ENCODE data around the gene MCM6. TPM values are rescaled to one million over a fixed set of nuclear protein-coding genes. Genes with fewer than 3 reads are reported as not detected.

The MCM6 gene
- total RNA-seq, 2 donors from 2014 or later, result 14.2 to 57.7 TPM

DNA sequence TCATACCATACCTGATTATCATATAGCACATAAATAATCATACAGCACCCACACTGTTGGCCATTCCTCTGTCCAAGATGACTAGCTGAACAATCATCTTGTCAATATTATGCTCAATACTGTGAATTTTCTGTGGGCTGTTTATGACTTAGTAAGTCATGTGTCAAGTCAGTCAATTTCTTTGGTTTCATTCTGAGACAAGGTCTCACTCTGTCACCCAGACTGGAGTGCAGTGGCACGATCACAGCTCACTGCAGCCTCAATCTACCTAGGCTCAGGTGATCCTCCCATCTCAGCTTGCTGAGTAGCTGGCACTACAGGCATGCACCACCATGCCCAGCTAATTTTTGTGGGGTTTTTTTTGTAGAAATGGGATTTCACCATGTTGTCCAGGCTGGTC is 5.7 kb downstream of the MCM6 start:
- H3K9ac ChIP-seq (ENCODE audit: low read depth in 2 of 2, low read length in 2 of 2), result no peak overlapping the region
- intact Hi-C loops (cut with DNase I), result no loop called here
- H3K36me3 ChIP-seq, result no peaks in the 10 kb centered on the region
- TF ChIP-seq, protein P1, sequence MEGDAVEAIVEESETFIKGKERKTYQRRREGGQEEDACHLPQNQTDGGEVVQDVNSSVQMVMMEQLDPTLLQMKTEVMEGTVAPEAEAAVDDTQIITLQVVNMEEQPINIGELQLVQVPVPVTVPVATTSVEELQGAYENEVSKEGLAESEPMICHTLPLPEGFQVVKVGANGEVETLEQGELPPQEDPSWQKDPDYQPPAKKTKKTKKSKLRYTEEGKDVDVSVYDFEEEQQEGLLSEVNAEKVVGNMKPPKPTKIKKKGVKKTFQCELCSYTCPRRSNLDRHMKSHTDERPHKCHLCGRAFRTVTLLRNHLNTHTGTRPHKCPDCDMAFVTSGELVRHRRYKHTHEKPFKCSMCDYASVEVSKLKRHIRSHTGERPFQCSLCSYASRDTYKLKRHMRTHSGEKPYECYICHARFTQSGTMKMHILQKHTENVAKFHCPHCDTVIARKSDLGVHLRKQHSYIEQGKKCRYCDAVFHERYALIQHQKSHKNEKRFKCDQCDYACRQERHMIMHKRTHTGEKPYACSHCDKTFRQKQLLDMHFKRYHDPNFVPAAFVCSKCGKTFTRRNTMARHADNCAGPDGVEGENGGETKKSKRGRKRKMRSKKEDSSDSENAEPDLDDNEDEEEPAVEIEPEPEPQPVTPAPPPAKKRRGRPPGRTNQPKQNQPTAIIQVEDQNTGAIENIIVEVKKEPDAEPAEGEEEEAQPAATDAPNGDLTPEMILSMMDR (IDR thresholded peaks at IDR 0.05), result no peak
- no peaks in the 10 kb centered on the region for H3K4me1 ChIP-seq
- no peak overlapping the region for H3K27ac ChIP-seq
- DNase-seq, result no peak
- H3K4me3 ChIP-seq, result no peak overlapping the region
- H3K9me3 ChIP-seq, result no peaks in the 10 kb centered on the region
- H3K27me3 ChIP-seq, result no peaks in the 10 kb centered on the region

GRCh38 chr2:135863233-135863632 is 13.0 kb downstream of the MCM6 start:
- Histone ChIP-seq H3K4me3 (no peak overlapping the region), H3K9me3 (no peaks in the 10 kb centered on the region), H3K4me1 (no peaks in the 10 kb centered on the region), H3K27me3 (no peaks in the 10 kb centered on the region), H3K27ac (no peak overlapping the region), H3K9ac (ENCODE audit: low read depth in 2 of 2, low read length in 2 of 2) (no peak overlapping the region), H3K36me3 (no peaks in the 10 kb centered on the region)
- TF ChIP-seq, protein P1 (IDR thresholded peaks at IDR 0.05), result no peak
- no peak for DNase-seq
- intact Hi-C loops (cut with DNase I), result no loop called here

GRCh38 chr2:135862718-135863117 is 13.5 kb downstream of the MCM6 start:
- Histone ChIP-seq H3K9ac (ENCODE audit: low read depth in 2 of 2, low read length in 2 of 2) (no peak overlapping the region), H3K36me3 (no peaks in the 10 kb centered on the region), H3K27ac (no peak overlapping the region), H3K27me3 (no peaks in the 10 kb centered on the region), H3K4me1 (no peaks in the 10 kb centered on the region), H3K9me3 (no peaks in the 10 kb centered on the region), H3K4me3 (no peak overlapping the region)
- DNase-seq, result no peak
- intact Hi-C loops (cut with DNase I), result no loop called here
- TF ChIP-seq, protein P1 (IDR thresholded peaks at IDR 0.05), result no peak

DNA sequence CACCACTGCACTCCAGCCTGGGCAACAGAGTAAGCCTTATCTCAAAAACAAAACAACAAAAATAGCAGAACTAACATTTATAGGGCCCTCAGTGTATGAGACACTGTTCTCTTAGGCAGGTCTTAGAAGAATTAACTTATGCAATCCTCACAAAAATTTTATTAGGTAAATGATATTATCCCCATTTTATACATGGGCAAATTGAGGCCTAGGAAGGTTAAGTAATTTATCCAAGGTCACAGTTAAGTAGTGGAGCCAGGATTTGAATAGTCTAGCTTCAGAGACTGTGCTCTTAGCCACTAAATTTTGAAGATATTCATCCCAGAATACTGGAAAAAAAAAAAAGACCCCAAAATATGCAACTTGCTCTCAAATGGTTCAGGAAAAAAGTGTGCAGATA is 22.8 kb downstream of the MCM6 start:
- TF ChIP-seq, protein P1 (IDR thresholded peaks at IDR 0.05), result no peak

GRCh38 chr2:135851858-135852257 is 24.4 kb downstream of the MCM6 start:
- TF ChIP-seq, protein P1 (IDR thresholded peaks at IDR 0.05), result no peak
- no peak overlapping the region for H3K27ac ChIP-seq

More for the DNA sequence above, 22.8 kb downstream of the MCM6 start:
- Histone ChIP-seq H3K4me1 (no peaks in the 10 kb centered on the region), H3K4me3 (no peak overlapping the region), H3K36me3 (no peaks in the 10 kb centered on the region), H3K9me3 (no peaks in the 10 kb centered on the region), H3K27me3 (no peaks in the 10 kb centered on the region), H3K27ac (no peak overlapping the region), H3K9ac (ENCODE audit: low read depth in 2 of 2, low read length in 2 of 2) (no peak overlapping the region)
- DNase-seq, result no peak
- intact Hi-C loops (cut with DNase I), result no loop called here

More at GRCh38 chr2:135851858-135852257, 24.4 kb downstream of the MCM6 start:
- Histone ChIP-seq H3K4me1 (no peaks in the 10 kb centered on the region), H3K27me3 (no peaks in the 10 kb centered on the region), H3K4me3 (no peak overlapping the region), H3K36me3 (no peaks in the 10 kb centered on the region), H3K9ac (ENCODE audit: low read depth in 2 of 2, low read length in 2 of 2) (no peak overlapping the region), H3K9me3 (no peaks in the 10 kb centered on the region)
- intact Hi-C loops (cut with DNase I), result no loop called here
- no peak for DNase-seq

Data from colonic mucosa (tissue), 4 donors.